ENCODE results near the gene OTUD4.
A peak's percentile ranks its signal among the peaks of the same experiment; 100 is the strongest.
"Not testable (repeated sequence)": the region's sequence is repeated elsewhere in the genome, so short reads cannot be mapped to it uniquely, and the experiment has no call there.

The OTUD4 gene, protein sequence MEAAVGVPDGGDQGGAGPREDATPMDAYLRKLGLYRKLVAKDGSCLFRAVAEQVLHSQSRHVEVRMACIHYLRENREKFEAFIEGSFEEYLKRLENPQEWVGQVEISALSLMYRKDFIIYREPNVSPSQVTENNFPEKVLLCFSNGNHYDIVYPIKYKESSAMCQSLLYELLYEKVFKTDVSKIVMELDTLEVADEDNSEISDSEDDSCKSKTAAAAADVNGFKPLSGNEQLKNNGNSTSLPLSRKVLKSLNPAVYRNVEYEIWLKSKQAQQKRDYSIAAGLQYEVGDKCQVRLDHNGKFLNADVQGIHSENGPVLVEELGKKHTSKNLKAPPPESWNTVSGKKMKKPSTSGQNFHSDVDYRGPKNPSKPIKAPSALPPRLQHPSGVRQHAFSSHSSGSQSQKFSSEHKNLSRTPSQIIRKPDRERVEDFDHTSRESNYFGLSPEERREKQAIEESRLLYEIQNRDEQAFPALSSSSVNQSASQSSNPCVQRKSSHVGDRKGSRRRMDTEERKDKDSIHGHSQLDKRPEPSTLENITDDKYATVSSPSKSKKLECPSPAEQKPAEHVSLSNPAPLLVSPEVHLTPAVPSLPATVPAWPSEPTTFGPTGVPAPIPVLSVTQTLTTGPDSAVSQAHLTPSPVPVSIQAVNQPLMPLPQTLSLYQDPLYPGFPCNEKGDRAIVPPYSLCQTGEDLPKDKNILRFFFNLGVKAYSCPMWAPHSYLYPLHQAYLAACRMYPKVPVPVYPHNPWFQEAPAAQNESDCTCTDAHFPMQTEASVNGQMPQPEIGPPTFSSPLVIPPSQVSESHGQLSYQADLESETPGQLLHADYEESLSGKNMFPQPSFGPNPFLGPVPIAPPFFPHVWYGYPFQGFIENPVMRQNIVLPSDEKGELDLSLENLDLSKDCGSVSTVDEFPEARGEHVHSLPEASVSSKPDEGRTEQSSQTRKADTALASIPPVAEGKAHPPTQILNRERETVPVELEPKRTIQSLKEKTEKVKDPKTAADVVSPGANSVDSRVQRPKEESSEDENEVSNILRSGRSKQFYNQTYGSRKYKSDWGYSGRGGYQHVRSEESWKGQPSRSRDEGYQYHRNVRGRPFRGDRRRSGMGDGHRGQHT

GRCh38 chr4:145180298-145181090 is at the start of gene OTUD4:
OTUD4 (minus strand) TSS chr4:145180589; CDS start chr4:145179973, 616 bp downstream.
- H3K4me3 Mint-ChIP-seq = peak within 1 kb of the TSS; percentile 99
- H3K36me3 Mint-ChIP-seq = peaks cover 5% of the 10 kb centered on the region
- H3K27ac Mint-ChIP-seq = peak within 1 kb of the TSS; percentile 94
- no peaks in the 10 kb centered on the region for H3K27me3 Mint-ChIP-seq
- peaks cover 33% of the 10 kb centered on the region for H3K4me1 Mint-ChIP-seq (ENCODE audit: low read depth)
- H3K9me3 Mint-ChIP-seq (ENCODE audit: low read depth) = no peaks in the 10 kb centered on the region

GRCh38 chr4:145223228-145223627 is 42.8 kb upstream of the OTUD4 start:
- not testable (repeated sequence) for H3K27ac Mint-ChIP-seq; H3K36me3 Mint-ChIP-seq; H3K4me1 Mint-ChIP-seq (ENCODE audit: low read depth); H3K27me3 Mint-ChIP-seq; H3K4me3 Mint-ChIP-seq; H3K9me3 Mint-ChIP-seq (ENCODE audit: low read depth)

DNA sequence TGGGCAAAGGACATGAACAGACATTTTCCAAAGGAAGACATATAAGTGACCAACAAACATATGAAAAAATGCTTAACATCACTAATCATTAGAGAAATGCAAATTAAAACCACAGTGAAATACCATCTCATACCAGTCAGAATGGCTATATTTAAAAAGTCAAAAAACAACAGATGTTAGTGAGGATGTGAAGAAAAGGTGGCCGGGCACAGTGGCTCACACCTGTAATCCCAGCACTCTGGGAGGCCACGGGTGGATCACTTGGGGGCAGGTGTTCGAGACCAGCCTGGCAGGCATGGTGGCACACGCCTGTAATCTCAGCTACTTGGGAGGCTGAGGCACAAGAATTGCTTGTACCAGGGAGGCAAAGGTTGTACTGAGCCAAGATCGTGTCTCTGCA is 41.1 kb upstream of the OTUD4 start:
- not testable (repeated sequence) for H3K27me3 Mint-ChIP-seq; H3K27ac Mint-ChIP-seq; H3K4me3 Mint-ChIP-seq; H3K9me3 Mint-ChIP-seq (ENCODE audit: low read depth); H3K36me3 Mint-ChIP-seq; H3K4me1 Mint-ChIP-seq (ENCODE audit: low read depth)

DNA sequence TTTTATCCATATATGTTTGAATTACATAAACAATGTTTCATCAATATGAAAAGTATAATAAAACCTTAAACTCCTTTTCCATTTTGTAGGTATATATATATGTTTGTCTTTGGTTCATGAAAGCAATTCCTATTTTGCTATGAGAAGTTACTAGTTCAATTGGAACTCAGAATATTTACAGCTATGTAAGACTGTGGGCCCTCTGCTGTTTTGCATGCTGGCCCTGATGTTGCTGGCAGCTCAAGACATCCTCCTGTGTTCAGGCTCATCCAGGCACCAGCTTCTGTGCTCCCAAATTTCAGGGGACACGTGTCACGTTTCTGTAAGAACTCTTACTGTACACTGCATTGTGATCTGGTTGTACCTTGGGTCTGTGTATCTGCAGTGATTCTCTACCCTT is 38.7 kb upstream of the OTUD4 start:
- no peaks in the 10 kb centered on the region for H3K9me3 Mint-ChIP-seq (ENCODE audit: low read depth)
- H3K4me1 Mint-ChIP-seq (ENCODE audit: low read depth) = no peaks in the 10 kb centered on the region
- peaks cover 2% of the 10 kb centered on the region for H3K27me3 Mint-ChIP-seq
- no peaks in the 10 kb centered on the region for H3K36me3 Mint-ChIP-seq
- H3K27ac Mint-ChIP-seq = no peak overlapping the region
- H3K4me3 Mint-ChIP-seq = no peak overlapping the region

DNA sequence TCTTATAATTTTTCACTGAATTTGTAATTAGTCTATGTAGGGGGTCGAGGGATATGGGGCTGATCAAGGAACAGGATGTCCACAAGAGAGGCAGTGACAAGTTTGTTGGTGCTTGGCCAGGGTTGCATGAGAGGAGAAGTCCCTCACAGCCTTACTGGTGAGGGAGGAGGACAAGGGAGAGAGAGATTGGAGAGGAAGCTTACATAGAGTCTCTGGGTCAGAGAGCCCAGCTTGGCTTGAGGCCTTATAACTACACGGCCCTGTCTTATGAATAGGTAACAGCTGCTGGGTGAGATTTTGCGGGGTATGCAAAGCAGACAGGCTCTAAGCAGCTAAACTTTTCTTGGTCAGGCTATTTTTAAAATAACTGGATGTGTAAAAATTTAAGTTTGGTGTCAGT is 37.9 kb upstream of the OTUD4 start:
- Mint-ChIP-seq H3K27ac (no peak overlapping the region), H3K36me3 (no peaks in the 10 kb centered on the region), H3K9me3 (ENCODE audit: low read depth) (no peaks in the 10 kb centered on the region), H3K4me1 (ENCODE audit: low read depth) (no peaks in the 10 kb centered on the region), H3K27me3 (peaks cover 2% of the 10 kb centered on the region), H3K4me3 (no peak overlapping the region)

DNA sequence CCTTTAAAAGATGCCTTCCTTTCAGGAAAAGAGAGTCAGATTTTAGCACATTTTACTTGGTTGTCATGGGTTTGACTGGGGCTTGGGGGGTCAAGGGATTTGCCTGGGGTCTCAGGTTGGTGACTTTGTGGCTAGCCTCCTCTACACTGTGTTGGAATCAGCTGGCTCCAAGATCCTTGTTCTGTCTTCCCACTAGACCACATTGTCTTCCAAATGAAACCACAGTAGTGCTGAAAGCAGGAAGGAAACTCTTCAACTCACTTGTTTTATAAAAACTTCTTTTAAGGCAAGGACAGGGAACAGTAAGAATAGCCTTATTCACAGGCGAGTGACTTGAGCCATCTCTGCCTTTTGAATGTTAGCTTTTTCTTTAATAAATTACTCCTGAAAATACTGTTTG is 37.0 kb upstream of the OTUD4 start:
- Mint-ChIP-seq H3K9me3 (ENCODE audit: low read depth) (no peaks in the 10 kb centered on the region), H3K4me1 (ENCODE audit: low read depth) (no peaks in the 10 kb centered on the region), H3K27ac (no peak overlapping the region), H3K36me3 (no peaks in the 10 kb centered on the region), H3K4me3 (no peak overlapping the region), H3K27me3 (peaks cover 2% of the 10 kb centered on the region)

- no peak overlapping the region for H3K27ac Mint-ChIP-seq
- no peaks in the 10 kb centered on the region for H3K36me3 Mint-ChIP-seq
- H3K9me3 Mint-ChIP-seq (ENCODE audit: low read depth) = no peaks in the 10 kb centered on the region
These were observed 36.1 kb upstream of the OTUD4 start for GRCh38 chr4:145216535-145216934.

GRCh38 chr4:145213245-145213644 is 32.9 kb upstream of the OTUD4 start:
- H3K4me3 Mint-ChIP-seq = no peak overlapping the region

More at GRCh38 chr4:145216535-145216934, 36.1 kb upstream of the OTUD4 start:
- peaks cover 2% of the 10 kb centered on the region for H3K27me3 Mint-ChIP-seq
- H3K4me1 Mint-ChIP-seq (ENCODE audit: low read depth) = no peaks in the 10 kb centered on the region
- no peak overlapping the region for H3K4me3 Mint-ChIP-seq

DNA sequence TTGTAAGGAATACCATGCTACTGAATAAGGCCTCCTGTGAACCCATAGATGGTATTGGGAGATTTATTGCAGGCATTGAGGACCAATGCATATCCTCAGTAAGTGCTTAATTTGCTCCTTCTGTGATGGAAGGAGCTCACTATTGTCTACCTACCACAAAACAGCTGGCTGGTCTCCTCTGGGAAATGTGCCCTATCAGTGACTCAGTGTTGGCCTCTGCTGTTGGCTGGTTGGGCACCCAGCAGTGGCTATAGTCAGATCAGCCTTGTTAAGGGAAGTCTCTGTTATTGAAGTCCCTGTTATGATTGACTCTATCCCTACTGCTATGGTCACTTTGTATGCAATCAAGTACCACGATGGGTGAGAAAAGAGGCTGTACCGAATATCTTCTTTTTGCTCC is 27.5 kb upstream of the OTUD4 start:
- no peak overlapping the region for H3K27ac Mint-ChIP-seq
- peaks cover 3% of the 10 kb centered on the region for H3K9me3 Mint-ChIP-seq (ENCODE audit: low read depth)
- no peak overlapping the region for H3K4me3 Mint-ChIP-seq
- H3K27me3 Mint-ChIP-seq = no peaks in the 10 kb centered on the region
- no peaks in the 10 kb centered on the region for H3K36me3 Mint-ChIP-seq
- no peaks in the 10 kb centered on the region for H3K4me1 Mint-ChIP-seq (ENCODE audit: low read depth)

More at GRCh38 chr4:145213245-145213644, 32.9 kb upstream of the OTUD4 start:
- peaks cover 2% of the 10 kb centered on the region for H3K27me3 Mint-ChIP-seq
- no peaks in the 10 kb centered on the region for H3K36me3 Mint-ChIP-seq
- no peaks in the 10 kb centered on the region for H3K4me1 Mint-ChIP-seq (ENCODE audit: low read depth)
- no peaks in the 10 kb centered on the region for H3K9me3 Mint-ChIP-seq (ENCODE audit: low read depth)
- no peak overlapping the region for H3K27ac Mint-ChIP-seq

- H3K9me3 Mint-ChIP-seq (ENCODE audit: low read depth) = peaks cover 3% of the 10 kb centered on the region
- H3K36me3 Mint-ChIP-seq = peaks cover 2% of the 10 kb centered on the region
- no peak overlapping the region for H3K4me3 Mint-ChIP-seq
- peaks cover 6% of the 10 kb centered on the region for H3K27me3 Mint-ChIP-seq
- no peaks in the 10 kb centered on the region for H3K4me1 Mint-ChIP-seq (ENCODE audit: low read depth)
- no peak overlapping the region for H3K27ac Mint-ChIP-seq
These were observed 23.0 kb upstream of the OTUD4 start for GRCh38 chr4:145203410-145203809.

- Mint-ChIP-seq H3K9me3 (ENCODE audit: low read depth) (no peaks in the 10 kb centered on the region), H3K27ac (no peak overlapping the region), H3K4me3 (no peak overlapping the region), H3K27me3 (peaks cover 14% of the 10 kb centered on the region), H3K4me1 (ENCODE audit: low read depth) (no peaks in the 10 kb centered on the region), H3K36me3 (peaks cover 2% of the 10 kb centered on the region)
These were observed 20.0 kb upstream of the OTUD4 start for GRCh38 chr4:145200366-145200765.

GRCh38 chr4:145199051-145199716 is 18.8 kb upstream of the OTUD4 start:
- H3K27ac Mint-ChIP-seq = no peak overlapping the region
- H3K4me1 Mint-ChIP-seq (ENCODE audit: low read depth) = no peaks in the 10 kb centered on the region
- H3K36me3 Mint-ChIP-seq = peaks cover 2% of the 10 kb centered on the region
- peaks cover 17% of the 10 kb centered on the region for H3K27me3 Mint-ChIP-seq
- no peaks in the 10 kb centered on the region for H3K9me3 Mint-ChIP-seq (ENCODE audit: low read depth)
- H3K4me3 Mint-ChIP-seq = no peak overlapping the region

DNA sequence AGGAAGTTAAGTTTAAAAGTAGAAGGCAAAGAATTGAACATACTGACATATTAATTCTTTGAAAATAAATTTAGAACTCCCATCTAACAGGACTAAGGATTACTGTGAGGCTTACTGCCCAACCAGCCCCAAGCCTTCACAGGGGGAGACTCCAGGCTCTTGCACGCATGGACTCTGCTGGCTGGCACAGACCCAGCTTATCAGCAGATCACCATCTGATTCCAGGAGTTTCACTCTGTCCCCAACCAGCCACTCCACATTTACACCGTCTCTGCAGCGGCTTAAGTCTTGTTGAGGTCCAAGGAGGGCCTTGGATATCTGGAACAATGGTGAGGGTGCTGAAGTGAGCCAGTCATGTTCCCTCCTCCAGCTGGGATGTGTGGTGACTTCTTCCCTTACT is 16.4 kb upstream of the OTUD4 start:
- H3K27me3 Mint-ChIP-seq = peaks cover 17% of the 10 kb centered on the region
- H3K4me1 Mint-ChIP-seq (ENCODE audit: low read depth) = no peaks in the 10 kb centered on the region
- H3K27ac Mint-ChIP-seq = no peak overlapping the region

More for the DNA sequence above, 16.4 kb upstream of the OTUD4 start:
- Mint-ChIP-seq H3K9me3 (ENCODE audit: low read depth) (no peaks in the 10 kb centered on the region), H3K36me3 (peaks cover 2% of the 10 kb centered on the region), H3K4me3 (no peak overlapping the region)

All from activated naive CD8-positive, alpha-beta T cell (primary cell).